IMR-90 (cell line): Measurements from ENCODE around the gene SEPSECS.

ENCODE experiments used
- BHLHE40 ChIP-seq: fragments of 150-350 bp; IDR thresholded peaks from 2 replicates; pipeline ENCODE4 v1.6.1; 2016; ENCODE audit warnings: mild to moderate bottlenecking, low read depth, low read length
- CHD1 ChIP-seq: IDR thresholded peaks from 2 replicates; pipeline ENCODE4 v1.6.1; 2012; ENCODE audit warnings: low read depth, low read length, improper control_type of control experiment
- CTCF ChIP-seq: conservative IDR thresholded peaks from 2 replicates; pipeline ENCODE4 v1.5.1; 2012; ENCODE audit warnings: mild to moderate bottlenecking, low read depth, low read length, improper control_type of control experiment
- FOS ChIP-seq: fragments of 150-350 bp; IDR thresholded peaks from 2 replicates; pipeline ENCODE4 v1.6.1; 2016; ENCODE audit warnings: low read depth, low read length
- MAFK ChIP-seq: IDR thresholded peaks from 2 replicates; pipeline ENCODE4 v1.6.1; 2012; ENCODE audit warnings: low read depth, low read length, improper control_type of control experiment
- POLR2A ChIP-seq: IDR thresholded peaks from 2 replicates; pipeline ENCODE4 v1.6.1; 2012; ENCODE audit warnings: mild to moderate bottlenecking, low read depth, low read length
- RAD21 ChIP-seq: IDR thresholded peaks from 2 replicates; pipeline ENCODE4 v1.6.1; 2012; ENCODE audit warnings: low read length, improper control_type of control experiment
- RCOR1 ChIP-seq: IDR thresholded peaks from 2 replicates; pipeline ENCODE4 v1.6.1; 2012; ENCODE audit warnings: mild to moderate bottlenecking, low read length, improper control_type of control experiment; ENCODE audit not compliant: insufficient replicate concordance
- SMC3 ChIP-seq: fragments of 150-350 bp; IDR thresholded peaks from 2 replicates; pipeline ENCODE4 v1.6.1; 2016; ENCODE audit warnings: low read depth, mild to moderate bottlenecking, antibody characterized with exemption, low read length, moderate library complexity
- TF ChIP-seq, protein P1 (sequence below): fragments of 150-350 bp; IDR thresholded peaks from 2 replicates; pipeline ENCODE4 v1.6.1; 2017; ENCODE audit warnings: mild to moderate bottlenecking, antibody characterized with exemption, low read length, low read depth

GRCh38 chr4:25131381-25131780 is 28.9 kb downstream of the SEPSECS start:
- no peak for TF ChIP-seq RCOR1
- no peak for TF ChIP-seq CHD1
- TF ChIP-seq CTCF, result no peak
- TF ChIP-seq, protein P1, sequence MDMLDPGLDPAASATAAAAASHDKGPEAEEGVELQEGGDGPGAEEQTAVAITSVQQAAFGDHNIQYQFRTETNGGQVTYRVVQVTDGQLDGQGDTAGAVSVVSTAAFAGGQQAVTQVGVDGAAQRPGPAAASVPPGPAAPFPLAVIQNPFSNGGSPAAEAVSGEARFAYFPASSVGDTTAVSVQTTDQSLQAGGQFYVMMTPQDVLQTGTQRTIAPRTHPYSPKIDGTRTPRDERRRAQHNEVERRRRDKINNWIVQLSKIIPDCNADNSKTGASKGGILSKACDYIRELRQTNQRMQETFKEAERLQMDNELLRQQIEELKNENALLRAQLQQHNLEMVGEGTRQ, result no peak
- no peak for TF ChIP-seq POLR2A
- no peak for TF ChIP-seq MAFK
- TF ChIP-seq FOS, result no peak
- TF ChIP-seq SMC3, result no peak
- TF ChIP-seq BHLHE40, result no peak
- TF ChIP-seq RAD21, result no peak
